GM20000 (cell line): ENCODE measurements around the gene KIT.

Experiments
- DNase-seq: peaks from one replicate; pipeline ENCODE4 v3.0.0; 2012; ENCODE audit warnings: low spot score
- CTCF ChIP-seq: IDR thresholded peaks from 2 replicates; pipeline ENCODE4 v1.5.1; 2012; ENCODE audit warnings: mild to moderate bottlenecking, control low read depth; ENCODE audit errors: extremely low read depth, missing control alignments

The KIT gene

GRCh38 chr4:54661686-54662085 is 3.9 kb downstream of the KIT start:
- no peak for DNase-seq
- TF ChIP-seq CTCF = no peak

GRCh38 chr4:54662123-54662522 is 4.4 kb downstream of the KIT start:
- DNase-seq = no peak
- TF ChIP-seq CTCF = no peak

- no peak for DNase-seq
- no peak for TF ChIP-seq CTCF
These were observed 5.3 kb downstream of the KIT start for GRCh38 chr4:54662901-54663585.

GRCh38 chr4:54664400-54664799 is 6.6 kb downstream of the KIT start:
- TF ChIP-seq CTCF = no peak
- DNase-seq = no peak

GRCh38 chr4:54668014-54668611 is 10.4 kb downstream of the KIT start:
- no peak for DNase-seq
- TF ChIP-seq CTCF = no peak

GRCh38 chr4:54669831-54670230 is 12.1 kb downstream of the KIT start:
- no peak for DNase-seq
- no peak for TF ChIP-seq CTCF

- DNase-seq = no peak
- TF ChIP-seq CTCF = no peak
These were observed 18.1 kb downstream of the KIT start for GRCh38 chr4:54675721-54676461.
